Measurements from ENCODE around the gene RMP24.

GRCh38 chr18:35999925-36000324, 27.4 kb downstream of the RMP24 start:
- no peak for TF ChIP-seq EZH2 (IDR thresholded peaks at IDR 0.05)
- TF ChIP-seq POLR2AphosphoS5 (IDR thresholded peaks at IDR 0.05; ENCODE audit: borderline replicate concordance, low read depth, low read length), result no peak
- TF ChIP-seq FOXP2 (optimal IDR thresholded peaks at IDR 0.05; ENCODE audit: control extremely low read depth, extremely low read length, insufficient read depth), result no peak
